Measurements from ENCODE around the gene ERMP1.

Gene ERMP1

GRCh38 chr9:5848372-5848882 is 15.5 kb upstream of the ERMP1 start:
- Histone ChIP-seq H3F3A (ENCODE audit: control insufficient read depth, insufficient read depth) (no peaks in the 10 kb centered on the region), H3K9me2 (replicated peaks; ENCODE audit: control insufficient read depth, low read length) (no peaks in the 10 kb centered on the region), H3K36me3 (ENCODE audit: control insufficient read depth, low read length) (no peaks in the 10 kb centered on the region), H3K4me3 (ENCODE audit: low read length) (no peak overlapping the region), H3K9me3 (ENCODE audit: control insufficient read depth, insufficient read depth, low read length) (no peaks in the 10 kb centered on the region), H3K4me1 (ENCODE audit: control insufficient read depth, low read length) (peaks cover 5% of the 10 kb centered on the region; the same call in 1 of the 2 replicates), H4K20me1 (ENCODE audit: control insufficient read depth, insufficient read depth, low read depth, low read length) (no peaks in the 10 kb centered on the region), H3K79me2 (ENCODE audit: control insufficient read depth, low read length) (no peaks in the 10 kb centered on the region), H3K4me2 (ENCODE audit: low read length) (no peak overlapping the region), H3K27me3 (ENCODE audit: control insufficient read depth, low read length) (peaks cover 3% of the 10 kb centered on the region; the same call in 1 of the 2 replicates), H3K27ac (ENCODE audit: low read depth, low read length) (no peak overlapping the region)
- no peak for TF ChIP-seq EZH2phosphoT487 (IDR thresholded peaks at IDR 0.05; ENCODE audit: borderline replicate concordance, low read length)

DNA sequence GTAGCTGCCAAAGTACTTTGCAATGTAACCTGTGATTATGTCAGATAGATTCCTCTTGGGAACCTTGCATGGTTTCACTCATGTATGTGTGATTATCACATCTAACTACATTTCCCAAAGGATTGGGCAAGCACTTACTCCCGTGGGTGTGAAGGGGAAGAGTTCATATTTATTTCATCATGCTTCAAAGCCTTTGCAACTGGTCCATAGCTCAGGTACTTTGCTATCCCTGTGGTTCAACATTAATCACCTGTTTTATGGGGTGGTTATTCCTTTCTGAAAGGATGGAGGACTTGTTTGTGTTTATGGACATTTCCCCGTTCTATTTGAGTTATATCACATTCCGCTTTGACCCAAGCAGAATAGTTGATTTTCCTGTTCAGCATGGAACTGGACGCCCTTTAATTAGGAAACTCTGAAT is 13.6 kb upstream of the ERMP1 start:
- peaks cover 7% of the 10 kb centered on the region; the same call in 1 of the 2 replicates for H3K9me3 ChIP-seq (ENCODE audit: control insufficient read depth, insufficient read depth, low read length)
- TF ChIP-seq, protein P1, sequence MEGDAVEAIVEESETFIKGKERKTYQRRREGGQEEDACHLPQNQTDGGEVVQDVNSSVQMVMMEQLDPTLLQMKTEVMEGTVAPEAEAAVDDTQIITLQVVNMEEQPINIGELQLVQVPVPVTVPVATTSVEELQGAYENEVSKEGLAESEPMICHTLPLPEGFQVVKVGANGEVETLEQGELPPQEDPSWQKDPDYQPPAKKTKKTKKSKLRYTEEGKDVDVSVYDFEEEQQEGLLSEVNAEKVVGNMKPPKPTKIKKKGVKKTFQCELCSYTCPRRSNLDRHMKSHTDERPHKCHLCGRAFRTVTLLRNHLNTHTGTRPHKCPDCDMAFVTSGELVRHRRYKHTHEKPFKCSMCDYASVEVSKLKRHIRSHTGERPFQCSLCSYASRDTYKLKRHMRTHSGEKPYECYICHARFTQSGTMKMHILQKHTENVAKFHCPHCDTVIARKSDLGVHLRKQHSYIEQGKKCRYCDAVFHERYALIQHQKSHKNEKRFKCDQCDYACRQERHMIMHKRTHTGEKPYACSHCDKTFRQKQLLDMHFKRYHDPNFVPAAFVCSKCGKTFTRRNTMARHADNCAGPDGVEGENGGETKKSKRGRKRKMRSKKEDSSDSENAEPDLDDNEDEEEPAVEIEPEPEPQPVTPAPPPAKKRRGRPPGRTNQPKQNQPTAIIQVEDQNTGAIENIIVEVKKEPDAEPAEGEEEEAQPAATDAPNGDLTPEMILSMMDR (IDR thresholded peaks at IDR 0.05; ENCODE audit: low read depth, low read length, poor library complexity, severe bottlenecking), result no peak
- TF ChIP-seq EZH2phosphoT487 (IDR thresholded peaks at IDR 0.05; ENCODE audit: borderline replicate concordance, low read length), result no peak
- H3K4me1 ChIP-seq (ENCODE audit: control insufficient read depth, low read length), result peaks cover 5% of the 10 kb centered on the region; the same call in 1 of the 2 replicates
- H3K79me2 ChIP-seq (ENCODE audit: control insufficient read depth, low read length), result no peaks in the 10 kb centered on the region
- H3K4me3 ChIP-seq (ENCODE audit: low read length), result no peak overlapping the region
- no peak overlapping the region for H3K4me2 ChIP-seq (ENCODE audit: low read length)
- no peaks in the 10 kb centered on the region for H3F3A ChIP-seq (ENCODE audit: control insufficient read depth, insufficient read depth)
- H3K27ac ChIP-seq (ENCODE audit: low read depth, low read length), result no peak overlapping the region
- no peaks in the 10 kb centered on the region for H3K9me2 ChIP-seq (replicated peaks; ENCODE audit: control insufficient read depth, low read length)
- no peaks in the 10 kb centered on the region for H4K20me1 ChIP-seq (ENCODE audit: control insufficient read depth, insufficient read depth, low read depth, low read length)
- H3K27me3 ChIP-seq (ENCODE audit: control insufficient read depth, low read length), result no peaks in the 10 kb centered on the region
- no peaks in the 10 kb centered on the region for H3K36me3 ChIP-seq (ENCODE audit: control insufficient read depth, low read length)

DNA sequence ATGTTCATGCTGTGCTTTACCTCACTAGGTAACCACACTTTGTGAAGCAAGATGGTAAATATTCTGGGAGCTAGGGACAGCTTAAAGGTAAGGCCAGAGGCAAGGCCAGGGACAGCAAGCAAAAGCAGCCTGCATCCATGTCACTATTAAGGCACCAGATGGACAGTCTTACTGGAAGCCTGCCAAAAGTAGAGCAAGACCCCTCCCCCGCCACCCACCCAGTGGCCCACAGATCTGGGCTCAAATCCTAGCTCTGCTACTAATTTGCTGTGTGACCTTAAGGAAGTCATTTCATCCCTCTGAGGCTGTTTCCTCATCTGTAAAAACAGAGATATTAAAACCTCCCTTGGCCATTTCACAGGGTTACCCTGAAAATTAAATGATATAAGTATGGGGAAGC is 13.2 kb upstream of the ERMP1 start:
- Histone ChIP-seq H3K9me2 (replicated peaks; ENCODE audit: control insufficient read depth, low read length) (no peaks in the 10 kb centered on the region), H3K27ac (ENCODE audit: low read depth, low read length) (no peak overlapping the region), H3K79me2 (ENCODE audit: control insufficient read depth, low read length) (no peaks in the 10 kb centered on the region), H3K9me3 (ENCODE audit: control insufficient read depth, insufficient read depth, low read length) (peaks cover 7% of the 10 kb centered on the region; the same call in 1 of the 2 replicates), H4K20me1 (ENCODE audit: control insufficient read depth, insufficient read depth, low read depth, low read length) (no peaks in the 10 kb centered on the region), H3K27me3 (ENCODE audit: control insufficient read depth, low read length) (no peaks in the 10 kb centered on the region), H3K4me2 (ENCODE audit: low read length) (no peak overlapping the region), H3K36me3 (ENCODE audit: control insufficient read depth, low read length) (no peaks in the 10 kb centered on the region), H3F3A (ENCODE audit: control insufficient read depth, insufficient read depth) (no peaks in the 10 kb centered on the region), H3K4me3 (ENCODE audit: low read length) (no peak overlapping the region), H3K4me1 (ENCODE audit: control insufficient read depth, low read length) (peaks cover 5% of the 10 kb centered on the region; the same call in 1 of the 2 replicates)
- TF ChIP-seq, protein P1 (IDR thresholded peaks at IDR 0.05; ENCODE audit: low read depth, low read length, poor library complexity, severe bottlenecking), result no peak
- TF ChIP-seq EZH2phosphoT487 (IDR thresholded peaks at IDR 0.05; ENCODE audit: borderline replicate concordance, low read length), result no peak

- Histone ChIP-seq H3K27ac (ENCODE audit: low read depth, low read length) (no peak overlapping the region), H3K36me3 (ENCODE audit: control insufficient read depth, low read length) (no peaks in the 10 kb centered on the region), H3K79me2 (ENCODE audit: control insufficient read depth, low read length) (no peaks in the 10 kb centered on the region), H3K27me3 (ENCODE audit: control insufficient read depth, low read length) (no peaks in the 10 kb centered on the region), H3K4me2 (ENCODE audit: low read length) (no peak overlapping the region), H4K20me1 (ENCODE audit: control insufficient read depth, insufficient read depth, low read depth, low read length) (no peaks in the 10 kb centered on the region), H3K4me1 (ENCODE audit: control insufficient read depth, low read length) (peaks cover 5% of the 10 kb centered on the region; the same call in 1 of the 2 replicates), H3K9me2 (replicated peaks; ENCODE audit: control insufficient read depth, low read length) (no peaks in the 10 kb centered on the region), H3K9me3 (ENCODE audit: control insufficient read depth, insufficient read depth, low read length) (peaks cover 7% of the 10 kb centered on the region; the same call in 1 of the 2 replicates), H3F3A (ENCODE audit: control insufficient read depth, insufficient read depth) (no peaks in the 10 kb centered on the region), H3K4me3 (ENCODE audit: low read length) (no peak overlapping the region)
- TF ChIP-seq, protein P1 (IDR thresholded peaks at IDR 0.05; ENCODE audit: low read depth, low read length, poor library complexity, severe bottlenecking), result no peak
- no peak for TF ChIP-seq EZH2phosphoT487 (IDR thresholded peaks at IDR 0.05; ENCODE audit: borderline replicate concordance, low read length)
Observed at GRCh38 chr9:5845157-5845531, 12.2 kb upstream of the ERMP1 start.

Measured in DOHH2 (cell line).